Left lung (tissue), 14 donors: ENCODE measurements around the gene KLK8. TPM values are rescaled to one million over a fixed set of nuclear protein-coding genes. Genes with fewer than 3 reads are reported as not detected.

Experiments
- ATAC-seq: fragments of 200-7000 bp; cut with Tn5 transposase; one replicate; pipeline ENCODE4 v1.9.1; 2020; ENCODE audit warnings: moderate library complexity
- DNase-seq, 4 donors: peaks; one replicate each; pipeline ENCODE4 v3.0.0-alpha.2; 2013 to 2020
- H3K27ac ChIP-seq, 2 donors: fragments of 200-600 bp; sonication (generic) in 1 of 2; one replicate each; pipeline versions ENCODE4 v1.5.0 to v1.8.0; 2020 to 2021
- H3K27me3 ChIP-seq, 2 donors: fragments of 200-600 bp; sonication (generic) in 1 of 2; one replicate each; pipeline versions ENCODE4 v1.5.0 to v1.8.0; 2020 to 2021
- H3K36me3 ChIP-seq, 2 donors: fragments of 200-600 bp; sonication (generic) in 1 of 2; one replicate each; pipeline versions ENCODE4 v1.5.0 to v1.8.0; 2020 to 2021
- H3K4me1 ChIP-seq, 2 donors: fragments of 200-600 bp; one replicate each; pipeline ENCODE4 v1.8.0; 2021
- H3K4me3 ChIP-seq, 2 donors: fragments of 200-600 bp; sonication (generic) in 1 of 2; one replicate each; pipeline versions ENCODE4 v1.5.0 to v1.8.0; 2020 to 2021; ENCODE audit warnings: mild to moderate bottlenecking in 1 of 2
- H3K9me3 ChIP-seq, 2 donors: fragments of 200-600 bp; sonication (generic) in 1 of 2; one replicate each; pipeline versions ENCODE4 v1.5.0 to v1.8.0; 2020 to 2021
- intact Hi-C, 2 donors: fragments of 100-400 bp; cut with DNase I; formaldehyde crosslinking; loops; one replicate each; pipeline versions ENCODE4 v1.11.2 to v1.14.2; 2022
- long read RNA-seq, 12 donors: library from polyadenylated mRNA in 2 of 12; unstranded in 2 of 12; transcript quantifications; one replicate each; pipeline ENCODE4 v2.0.0 and lab custom pipeline, GENCODE V29; 2019 to 2026
- polyA plus RNA-seq, 6 donors: library from polyadenylated mRNA; unstranded; fragments of 120-200 nt; gene quantifications; one replicate each; pipeline ENCODE4 v1.2.1, GENCODE V29; 2013; ENCODE audit not compliant: insufficient read length in 6 of 6
- total RNA-seq, 2 donors: library from RNA; stranded (reverse); fragmentation: NEBNext Ultra II Directional; extraction: Animal tissue kit (Norgen Biotek cat#: 25700); gene quantifications; one replicate each; pipeline ENCODE4 v1.2.1, GENCODE V29; 2021
- TF ChIP-seq, protein P1 (sequence below), 2 donors: fragments of 200-600 bp; sonication (generic) in 1 of 2; IDR thresholded peaks; one replicate each; pipeline versions ENCODE4 v1.5.0 to v1.8.0; 2021; ENCODE audit warnings: antibody characterized with exemption in 2 of 2
- donor health status: DM: no; HTN: yes; CAD: no.
- donor health status: DM: no; HTN: no; CAD: no.

KLK8 gene
- total RNA-seq (not detected), polyA plus RNA-seq (under 1 TPM in 1 of 6 donors, not detected in 5; 0.24 TPM)
- long read RNA-seq, donor 1: 0 reads
- long read RNA-seq, donor 2: 0 reads
- long read RNA-seq, donor 3: 0 reads
- long read RNA-seq, donor 4: 0 reads
- long read RNA-seq, donor 5: 0 reads
- long read RNA-seq, donor 6: 0 reads
- long read RNA-seq, donor 7: 0 reads
- long read RNA-seq, donor 8: 0 reads
- long read RNA-seq, donor 9: 0 reads
- long read RNA-seq, donor 10, partial matches to known transcripts: 1 of 1 reads
- long read RNA-seq, donor 10, other reads (novel, unspliced or antisense): 0 of 1 reads
- long read RNA-seq, donor 11: 0 reads
- long read RNA-seq, donor 12: 0 reads

DNA sequence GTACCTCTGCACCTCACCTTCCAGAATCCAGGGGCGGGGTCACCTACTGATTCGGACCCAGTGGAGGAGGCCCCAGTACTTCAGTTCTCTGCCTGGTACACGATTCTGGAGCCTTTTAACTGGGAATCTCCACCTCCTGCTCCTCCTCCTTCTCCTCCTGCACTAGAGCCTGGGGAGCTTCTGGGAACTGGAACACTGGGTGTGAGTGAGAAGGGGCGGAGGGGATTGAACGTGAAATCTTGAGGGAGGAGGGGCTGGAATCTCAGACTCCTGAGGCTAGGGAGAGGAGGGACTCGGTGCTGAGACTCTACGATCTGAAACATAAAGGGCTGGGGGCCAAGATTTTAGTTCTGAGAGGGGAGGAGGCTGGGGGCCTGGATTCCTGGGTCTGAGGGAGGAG, at the start of gene KLK8:
Gene KLK8 (minus strand): TSS at position 90 of the 400 bp plus-strand sequence. CDS start 437 bp downstream, outside the sequence.
- Histone ChIP-seq H3K9me3 (peaks cover 0 to 2% of the 10 kb centered on the region in 2 donors), H3K4me3 (no peak within 1 kb of the TSS), H3K27ac (no peak within 1 kb of the TSS), H3K4me1 (no peaks in the 10 kb centered on the region), H3K36me3 (no peaks in the 10 kb centered on the region), H3K27me3 (peaks cover 0 to 77% of the 10 kb centered on the region in 2 donors)
- ATAC-seq (no peak), DNase-seq (no peak)
- TF ChIP-seq, protein P1, sequence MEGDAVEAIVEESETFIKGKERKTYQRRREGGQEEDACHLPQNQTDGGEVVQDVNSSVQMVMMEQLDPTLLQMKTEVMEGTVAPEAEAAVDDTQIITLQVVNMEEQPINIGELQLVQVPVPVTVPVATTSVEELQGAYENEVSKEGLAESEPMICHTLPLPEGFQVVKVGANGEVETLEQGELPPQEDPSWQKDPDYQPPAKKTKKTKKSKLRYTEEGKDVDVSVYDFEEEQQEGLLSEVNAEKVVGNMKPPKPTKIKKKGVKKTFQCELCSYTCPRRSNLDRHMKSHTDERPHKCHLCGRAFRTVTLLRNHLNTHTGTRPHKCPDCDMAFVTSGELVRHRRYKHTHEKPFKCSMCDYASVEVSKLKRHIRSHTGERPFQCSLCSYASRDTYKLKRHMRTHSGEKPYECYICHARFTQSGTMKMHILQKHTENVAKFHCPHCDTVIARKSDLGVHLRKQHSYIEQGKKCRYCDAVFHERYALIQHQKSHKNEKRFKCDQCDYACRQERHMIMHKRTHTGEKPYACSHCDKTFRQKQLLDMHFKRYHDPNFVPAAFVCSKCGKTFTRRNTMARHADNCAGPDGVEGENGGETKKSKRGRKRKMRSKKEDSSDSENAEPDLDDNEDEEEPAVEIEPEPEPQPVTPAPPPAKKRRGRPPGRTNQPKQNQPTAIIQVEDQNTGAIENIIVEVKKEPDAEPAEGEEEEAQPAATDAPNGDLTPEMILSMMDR (IDR thresholded peaks at IDR 0.05): no peak
- intact Hi-C loops: no loop called here

DNA sequence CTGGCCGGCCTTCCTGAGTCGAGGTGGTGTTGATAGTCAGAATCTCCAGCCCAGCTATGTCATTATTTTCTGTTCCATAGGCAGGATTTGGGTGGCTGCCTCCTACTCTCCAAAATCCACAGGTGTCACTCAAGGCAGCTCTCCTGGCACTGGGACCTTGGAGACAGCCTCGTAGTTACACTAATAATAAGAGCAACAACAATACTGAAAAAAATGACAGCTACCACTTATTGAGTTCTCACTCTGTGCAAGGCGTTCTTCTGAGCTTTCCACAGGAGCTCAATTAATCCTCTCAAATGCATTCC, 45.6 kb upstream of the KLK8 start:
- no peak for ATAC-seq
- TF ChIP-seq, protein P1 (IDR thresholded peaks at IDR 0.05): no peak
- H3K36me3 ChIP-seq: no peaks in the 10 kb centered on the region
- DNase-seq: no peak
- intact Hi-C loops: no loop called here
- no peak overlapping the region for H3K27ac ChIP-seq
- H3K9me3 ChIP-seq: no peaks in the 10 kb centered on the region
- no peak overlapping the region for H3K4me3 ChIP-seq
- peaks cover 0 to 23% of the 10 kb centered on the region in 2 donors for H3K27me3 ChIP-seq
- no peaks in the 10 kb centered on the region for H3K4me1 ChIP-seq

- ATAC-seq (no peak), DNase-seq (no peak)
- Histone ChIP-seq H3K4me3 (no peak overlapping the region), H3K36me3 (no peaks in the 10 kb centered on the region), H3K9me3 (no peaks in the 10 kb centered on the region), H3K27ac (no peak overlapping the region), H3K27me3 (peaks cover 0 to 19% of the 10 kb centered on the region in 2 donors), H3K4me1 (no peaks in the 10 kb centered on the region)
- intact Hi-C loops: no loop called here
- TF ChIP-seq, protein P1 (IDR thresholded peaks at IDR 0.05): no peak
Observed at GRCh38 chr19:51044327-51044726, 42.9 kb upstream of the KLK8 start.

GRCh38 chr19:51043497-51043896, 42.1 kb upstream of the KLK8 start:
- DNase-seq: no peak
- intact Hi-C loops: no loop called here
- Histone ChIP-seq H3K9me3 (no peaks in the 10 kb centered on the region), H3K4me1 (no peaks in the 10 kb centered on the region), H3K4me3 (no peak overlapping the region), H3K36me3 (no peaks in the 10 kb centered on the region), H3K27me3 (peaks cover 0 to 16% of the 10 kb centered on the region in 2 donors), H3K27ac (no peak overlapping the region)
- TF ChIP-seq, protein P1 (IDR thresholded peaks at IDR 0.05): no peak
- ATAC-seq: no peak

- intact Hi-C loops: no loop called here
- DNase-seq (no peak), ATAC-seq (no peak)
- H3K27me3 ChIP-seq: peaks cover 0 to 4% of the 10 kb centered on the region in 2 donors
- no peak overlapping the region for H3K4me3 ChIP-seq
- no peaks in the 10 kb centered on the region for H3K36me3 ChIP-seq
- TF ChIP-seq, protein P1 (IDR thresholded peaks at IDR 0.05): no peak
- no peak overlapping the region for H3K27ac ChIP-seq
- H3K9me3 ChIP-seq: no peaks in the 10 kb centered on the region
- no peaks in the 10 kb centered on the region for H3K4me1 ChIP-seq
Observed at GRCh38 chr19:51040151-51040550, 38.7 kb upstream of the KLK8 start.
